Astrocyte of the spinal cord (primary cell): Measurements from ENCODE around the gene FBP1.

ENCODE experiments used
- DNase-seq: peaks from one replicate; pipeline ENCODE4 v3.0.0; 2011; ENCODE audit warnings: low read depth, low spot score
- H3K4me3 ChIP-seq: 2 replicates; pipeline ENCODE4 v1.5.1; 2011; ENCODE audit warnings: low read depth, mild to moderate bottlenecking, low read length, moderate library complexity
- CTCF ChIP-seq: IDR thresholded peaks from 2 replicates; pipeline ENCODE4 v1.5.1; 2012; ENCODE audit warnings: low read depth, mild to moderate bottlenecking, low read length, inconsistent platforms
- in situ Hi-C: cut with HindIII; loops from 2 replicates; pipeline ENCODE4 v1.10.0; 2017; ENCODE audit warnings: low sequenced_read_pairs

The FBP1 gene

GRCh38 chr9:94639061-94639998 is at the start of gene FBP1:
Gene FBP1 (minus strand): TSS chr9:94639518. CDS start chr9:94639310, 208 bp downstream.
- DNase-seq, result no peak
- peak within 1 kb of the TSS; percentile 39 for H3K4me3 ChIP-seq
- no peak for TF ChIP-seq CTCF
- in situ Hi-C loops, result no loop called here

GRCh38 chr9:94687451-94687850 is 48.1 kb upstream of the FBP1 start:
- TF ChIP-seq CTCF, result no peak
- no peak for DNase-seq
- H3K4me3 ChIP-seq, result no peak overlapping the region
- in situ Hi-C loops, result loop anchor here (25.0 kb wide), 1 partner anchor 450 kb away; no protein-coding TSS in a partner anchor

- no peak for TF ChIP-seq CTCF
- DNase-seq, result no peak
- in situ Hi-C loops, result loop anchor here (25.0 kb wide), 1 partner anchor 452 kb away; no protein-coding TSS in a partner anchor
- no peak overlapping the region for H3K4me3 ChIP-seq
Measured at GRCh38 chr9:94685359-94685758, 46.0 kb upstream of the FBP1 start.

- in situ Hi-C loops, result loop anchor here (25.0 kb wide), 1 partner anchor 456 kb away; no protein-coding TSS in a partner anchor
- H3K4me3 ChIP-seq, result no peak overlapping the region
- peak; percentile 81 for DNase-seq
- TF ChIP-seq CTCF, result peak; percentile 72
Measured at GRCh38 chr9:94681508-94681907, 42.2 kb upstream of the FBP1 start.

GRCh38 chr9:94680621-94681020 is 41.3 kb upstream of the FBP1 start:
- in situ Hi-C loops, result loop anchor here (25.0 kb wide), 1 partner anchor 457 kb away; no protein-coding TSS in a partner anchor
- TF ChIP-seq CTCF, result no peak
- no peak for DNase-seq
- no peak overlapping the region for H3K4me3 ChIP-seq

- TF ChIP-seq CTCF, result no peak
- DNase-seq, result no peak
- in situ Hi-C loops, result loop anchor here (25.0 kb wide), 1 partner anchor 457 kb away; no protein-coding TSS in a partner anchor
- no peak overlapping the region for H3K4me3 ChIP-seq
Measured at GRCh38 chr9:94680020-94680419, 40.7 kb upstream of the FBP1 start.
